Calu3 (cell line): ENCODE data around the gene RYR1. TPM values are rescaled to one million over a fixed set of nuclear protein-coding genes. Genes with fewer than 3 reads are reported as not detected.
"Not testable (repeated sequence)": the region's sequence is repeated elsewhere in the genome, so short reads cannot be mapped to it uniquely, and the experiment has no call there.

Source experiments
- BruUV-seq: library from RNA; stranded (reverse); fragments of 400-500 nt; replicated peaks from 2 replicates; lab custom pipeline; 2021; lab: Mats Ljungman, UMichigan
- CTCF ChIA-PET: fragments of 300-600 bp; sonication (Branson Sonifier 250); formaldehyde crosslinking; loops from one replicate; lab custom pipeline; 2022; ENCODE audit warnings: antibody characterized with exemption; lab: Charles Lee
- DNase-seq: peaks from one replicate; pipeline ENCODE4 v3.0.0; 2022
- H3K27ac Mint-ChIP-seq: one replicate; pipeline ENCODE4 v1.8.0; 2022; ENCODE audit warnings: mixed read lengths; ENCODE audit not compliant: unreplicated experiment
- H3K27me3 Mint-ChIP-seq: one replicate; pipeline ENCODE4 v1.8.0; 2022; ENCODE audit warnings: mixed read lengths; ENCODE audit not compliant: unreplicated experiment
- H3K36me3 Mint-ChIP-seq: one replicate; pipeline ENCODE4 v1.8.0; 2022; ENCODE audit warnings: mild to moderate bottlenecking, moderate library complexity, mixed read lengths; ENCODE audit not compliant: insufficient read depth, unreplicated experiment
- H3K4me1 Mint-ChIP-seq: one replicate; pipeline ENCODE4 v1.8.0; 2022; ENCODE audit warnings: mild to moderate bottlenecking, low read depth, mixed read lengths; ENCODE audit not compliant: unreplicated experiment
- H3K4me3 Mint-ChIP-seq: one replicate; pipeline ENCODE4 v1.8.0; 2022; ENCODE audit warnings: mild to moderate bottlenecking, low read depth, moderate library complexity, mixed read lengths; ENCODE audit not compliant: unreplicated experiment
- H3K9me3 Mint-ChIP-seq: one replicate; pipeline ENCODE4 v1.8.0; 2022; ENCODE audit warnings: low read depth, mixed read lengths; ENCODE audit not compliant: unreplicated experiment
- intact Hi-C: fragments of 100-400 bp; cut with micrococcal nuclease; formaldehyde crosslinking; loops from one replicate; pipeline ENCODE4 v1.10.0; 2022; ENCODE audit not compliant: unreplicated experiment
- total RNA-seq: library from RNA; stranded (reverse); gene quantifications from 2 replicates; pipeline ENCODE4 v1.2.3, GENCODE V29; 2022
- TF ChIP-seq, protein P1 (sequence below): fragments of 200-600 bp; IDR thresholded peaks from one replicate; pipeline ENCODE4 v1.8.0; 2022; ENCODE audit warnings: antibody characterized with exemption; ENCODE audit not compliant: unreplicated experiment

RYR1 gene
- total RNA-seq, 1 experiment from 2014 or later = 1.4 TPM

- CTCF ChIA-PET = interaction anchor here (0.6 kb wide), 1 partner anchor 19 kb away, joined by 5 read pairs; no protein-coding TSS in a partner anchor
- no TSS peak for BruUV-seq
- TF ChIP-seq, protein P1, sequence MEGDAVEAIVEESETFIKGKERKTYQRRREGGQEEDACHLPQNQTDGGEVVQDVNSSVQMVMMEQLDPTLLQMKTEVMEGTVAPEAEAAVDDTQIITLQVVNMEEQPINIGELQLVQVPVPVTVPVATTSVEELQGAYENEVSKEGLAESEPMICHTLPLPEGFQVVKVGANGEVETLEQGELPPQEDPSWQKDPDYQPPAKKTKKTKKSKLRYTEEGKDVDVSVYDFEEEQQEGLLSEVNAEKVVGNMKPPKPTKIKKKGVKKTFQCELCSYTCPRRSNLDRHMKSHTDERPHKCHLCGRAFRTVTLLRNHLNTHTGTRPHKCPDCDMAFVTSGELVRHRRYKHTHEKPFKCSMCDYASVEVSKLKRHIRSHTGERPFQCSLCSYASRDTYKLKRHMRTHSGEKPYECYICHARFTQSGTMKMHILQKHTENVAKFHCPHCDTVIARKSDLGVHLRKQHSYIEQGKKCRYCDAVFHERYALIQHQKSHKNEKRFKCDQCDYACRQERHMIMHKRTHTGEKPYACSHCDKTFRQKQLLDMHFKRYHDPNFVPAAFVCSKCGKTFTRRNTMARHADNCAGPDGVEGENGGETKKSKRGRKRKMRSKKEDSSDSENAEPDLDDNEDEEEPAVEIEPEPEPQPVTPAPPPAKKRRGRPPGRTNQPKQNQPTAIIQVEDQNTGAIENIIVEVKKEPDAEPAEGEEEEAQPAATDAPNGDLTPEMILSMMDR = no peak
- Mint-ChIP-seq H3K9me3 (no peaks in the 10 kb centered on the region), H3K36me3 (peaks cover 5% of the 10 kb centered on the region), H3K4me3 (no peak overlapping the region), H3K4me1 (no peaks in the 10 kb centered on the region), H3K27ac (no peak overlapping the region), H3K27me3 (peaks cover 33% of the 10 kb centered on the region)
- intact Hi-C loops = no loop called here
- DNase-seq = no peak
Observed at GRCh38 chr19:38599722-38600121, 166.2 kb downstream of the RYR1 start.

DNA sequence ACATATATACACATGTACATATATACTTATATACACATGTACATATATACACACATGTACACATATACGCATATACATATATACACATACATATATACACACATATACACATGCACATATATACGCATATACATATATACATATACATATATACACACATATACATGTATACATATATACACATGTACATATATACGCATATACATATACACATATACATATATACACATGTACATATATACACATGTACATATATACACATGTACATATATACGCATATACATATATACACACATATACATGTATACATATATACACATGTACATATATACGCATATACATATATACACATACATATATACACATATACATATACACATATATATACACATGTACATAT is 169.4 kb downstream of the RYR1 start:
- H3K27ac Mint-ChIP-seq, H3K4me1 Mint-ChIP-seq, intact Hi-C loops, H3K36me3 Mint-ChIP-seq, DNase-seq, CTCF ChIA-PET, H3K4me3 Mint-ChIP-seq, BruUV-seq, H3K9me3 Mint-ChIP-seq: not testable (repeated sequence)
- H3K27me3 Mint-ChIP-seq = peaks cover 48% of the 10 kb centered on the region

- no peaks in the 10 kb centered on the region for H3K9me3 Mint-ChIP-seq
- intact Hi-C loops = no loop called here
- no peaks in the 10 kb centered on the region for H3K36me3 Mint-ChIP-seq
- no TSS peak for BruUV-seq
- no peak overlapping the region for H3K4me3 Mint-ChIP-seq
- H3K27me3 Mint-ChIP-seq = peaks cover 31% of the 10 kb centered on the region
- TF ChIP-seq, protein P1 = no peak
- H3K27ac Mint-ChIP-seq = no peak overlapping the region
- CTCF ChIA-PET = interaction anchor here (0.6 kb wide), 3 partner anchors 27 to 886 kb away, joined by 3 to 4 read pairs (median 3); no protein-coding TSS in a partner anchor
- no peak for DNase-seq
- H3K4me1 Mint-ChIP-seq = no peaks in the 10 kb centered on the region
Observed at GRCh38 chr19:38606131-38606530, 172.6 kb downstream of the RYR1 start.

DNA sequence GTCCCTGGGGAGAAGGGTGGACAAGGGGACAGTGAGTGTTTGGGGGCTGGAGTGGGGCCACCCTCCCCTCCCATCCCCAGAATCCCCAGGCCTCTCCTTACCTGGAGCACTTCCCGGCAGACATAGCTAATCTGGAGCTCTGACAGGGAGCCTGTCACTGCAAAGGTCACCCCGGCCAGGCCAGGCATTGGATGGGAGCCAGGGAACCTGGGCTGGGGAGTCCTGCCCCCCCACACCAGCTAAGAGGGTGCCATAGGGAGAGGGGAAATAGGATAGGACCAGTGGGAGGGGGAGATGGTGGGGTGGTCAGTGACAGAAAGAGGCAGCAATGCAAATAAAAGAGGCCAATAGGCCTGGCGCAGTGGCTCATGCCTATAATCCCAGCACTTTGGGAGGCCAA is 180.8 kb downstream of the RYR1 start:
- Mint-ChIP-seq H3K27me3 (peaks cover 24% of the 10 kb centered on the region), H3K4me1 (peaks cover under 1% of the 10 kb centered on the region), H3K27ac (no peak overlapping the region), H3K9me3 (no peaks in the 10 kb centered on the region), H3K36me3 (peaks cover 9% of the 10 kb centered on the region), H3K4me3 (no peak overlapping the region)
- no peak for DNase-seq
- TF ChIP-seq, protein P1 = no peak
- CTCF ChIA-PET = interaction anchor here (0.6 kb wide), 3 partner anchors 18 to 470 kb away, joined by 4 to 6 read pairs (median 5); no protein-coding TSS in a partner anchor
- intact Hi-C loops = no loop called here
- BruUV-seq = no TSS peak

- peaks cover 24% of the 10 kb centered on the region for H3K27me3 Mint-ChIP-seq
- H3K4me3 Mint-ChIP-seq = no peak overlapping the region
- intact Hi-C loops = no loop called here
- DNase-seq = no peak
- CTCF ChIA-PET = no interaction called here
- TF ChIP-seq, protein P1 = no peak
- H3K9me3 Mint-ChIP-seq = no peaks in the 10 kb centered on the region
- peaks cover 8% of the 10 kb centered on the region for H3K4me1 Mint-ChIP-seq
- BruUV-seq = no TSS peak
- H3K36me3 Mint-ChIP-seq = peaks cover 17% of the 10 kb centered on the region
- H3K27ac Mint-ChIP-seq = no peak overlapping the region
Observed at GRCh38 chr19:38615007-38615581, 181.6 kb downstream of the RYR1 start.
